GM23338 (cell line): Measurements from ENCODE around the gene SMARCC2. TPM values are rescaled to one million over a fixed set of nuclear protein-coding genes. Genes with fewer than 3 reads are reported as not detected.

Experiments
- ATAC-seq: fragments of 200-7000 bp; cut with Tn5 transposase; 3 replicates; pipeline ENCODE4 v1.9.1; 2020
- DNase-seq: peaks from one replicate; pipeline ENCODE4 v3.0.0-alpha.2; 2015; ENCODE audit warnings: low spot score
- H2AFZ ChIP-seq: fragments of 200-600 bp; sonication (generic); 2 replicates; pipeline ENCODE4 v1.8.0; 2016; ENCODE audit warnings: antibody characterized with exemption, mild to moderate bottlenecking, moderate library complexity
- H3F3A ChIP-seq: fragments of 200-600 bp; sonication (generic); replicated peaks from 2 replicates; pipeline ENCODE4 v1.8.0; 2017; ENCODE audit warnings: antibody characterized with exemption, mixed run types, low read depth
- H3K27ac ChIP-seq: fragments of 200-600 bp; sonication (generic); 2 replicates; pipeline ENCODE4 v1.6.1; 2016; ENCODE audit warnings: low read depth
- H3K27me3 ChIP-seq: fragments of 200-600 bp; sonication (generic); 2 replicates; pipeline ENCODE4 v1.8.0; 2016; ENCODE audit warnings: mild to moderate bottlenecking, mixed run types, moderate library complexity; ENCODE audit not compliant: insufficient read depth
- H3K36me3 ChIP-seq: fragments of 200-600 bp; sonication (generic); 2 replicates; pipeline ENCODE4 v1.8.0; 2016; ENCODE audit warnings: mild to moderate bottlenecking; ENCODE audit not compliant: insufficient read depth
- H3K4me1 ChIP-seq: fragments of 200-600 bp; sonication (generic); 2 replicates; pipeline ENCODE4 v1.8.0; 2016; ENCODE audit warnings: mild to moderate bottlenecking, moderate library complexity; ENCODE audit not compliant: insufficient read depth
- H3K4me2 ChIP-seq: fragments of 200-600 bp; sonication (generic); 2 replicates; pipeline ENCODE4 v1.7.1; 2017; ENCODE audit warnings: mixed run types
- H3K4me3 ChIP-seq: fragments of 200-600 bp; sonication (generic); 2 replicates; pipeline ENCODE4 v1.6.1; 2016; ENCODE audit warnings: mixed run types
- H3K79me2 ChIP-seq: fragments of 200-600 bp; sonication (generic); replicated peaks from 2 replicates; pipeline ENCODE4 v1.8.0; 2017; ENCODE audit warnings: mild to moderate bottlenecking; ENCODE audit not compliant: insufficient read depth
- H3K9me2 ChIP-seq: fragments of 200-600 bp; sonication (generic); 2 replicates; pipeline ENCODE4 v1.8.0; 2017; ENCODE audit not compliant: insufficient read depth
- H4K20me1 ChIP-seq: fragments of 200-600 bp; sonication (generic); replicated peaks from 2 replicates; pipeline ENCODE4 v1.8.0; 2017; ENCODE audit warnings: mild to moderate bottlenecking; ENCODE audit not compliant: insufficient read depth
- H3K27ac Mint-ChIP-seq: 2 replicates; pipeline ENCODE4 v1.8.0; 2020; ENCODE audit warnings: inconsistent platforms, mild to moderate bottlenecking, moderate library complexity, mixed read lengths
- H3K27me3 Mint-ChIP-seq: 3 replicates; pipeline ENCODE4 v1.8.0; 2022; ENCODE audit warnings: low read depth, mild to moderate bottlenecking, moderate library complexity, mixed read lengths, inconsistent platforms; ENCODE audit not compliant: insufficient read depth, poor library complexity
- H3K36me3 Mint-ChIP-seq: 3 replicates; pipeline ENCODE4 v1.8.0; 2021; ENCODE audit warnings: low read depth, mild to moderate bottlenecking, inconsistent platforms, moderate library complexity, mixed read lengths
- H3K4me1 Mint-ChIP-seq: 3 replicates; pipeline ENCODE4 v1.8.0; 2020; ENCODE audit warnings: mild to moderate bottlenecking, inconsistent platforms, mixed read lengths
- H3K4me3 Mint-ChIP-seq: 3 replicates; pipeline ENCODE4 v1.8.0; 2021; ENCODE audit warnings: moderate library complexity, mild to moderate bottlenecking, inconsistent platforms, mixed read lengths
- H3K9me3 Mint-ChIP-seq: 3 replicates; pipeline ENCODE4 v1.8.0; 2020; ENCODE audit warnings: moderate library complexity, mild to moderate bottlenecking, inconsistent platforms, mixed read lengths
- CREB1 ChIP-seq: fragments of 250-450 bp; sonication (Bioruptor Pico); IDR thresholded peaks from 2 replicates; pipeline ENCODE4 v1.5.0; 2020; ENCODE audit warnings: low read depth, mild to moderate bottlenecking, moderate library complexity
- CTCF ChIP-seq, 2 experiments: fragments of 200-600 bp in 1 of 2; sonication (generic) in 1 of 2; conservative IDR thresholded peaks; 2 replicates each; pipeline versions ENCODE4 v1.5.1 to v1.6.1; 2016 to 2017; ENCODE audit warnings: antibody characterized with exemption in 2 of 2, low read depth in 2 of 2, mild to moderate bottlenecking in 2 of 2, moderate library complexity in 1 of 2
- ETS1 ChIP-seq: IDR thresholded peaks from 2 replicates; pipeline ENCODE4 v1.6.1; 2016; ENCODE audit warnings: antibody characterized with exemption
- EZH2phosphoT487 ChIP-seq: fragments of 200-600 bp; sonication (generic); IDR thresholded peaks from one replicate; pipeline ENCODE4 v1.8.1; 2018; ENCODE audit warnings: antibody characterized with exemption; ENCODE audit not compliant: unreplicated experiment
- JUNB ChIP-seq: IDR thresholded peaks from one replicate; pipeline ENCODE4 v1.6.1; 2016; ENCODE audit warnings: antibody characterized with exemption; ENCODE audit not compliant: unreplicated experiment
- POLR2AphosphoS5 ChIP-seq: IDR thresholded peaks from 2 replicates; pipeline ENCODE4 v1.6.1; 2016; ENCODE audit warnings: antibody characterized with exemption, low read depth
- STAT1 ChIP-seq: IDR thresholded peaks from one replicate; pipeline ENCODE4 v1.6.1; 2016; ENCODE audit warnings: antibody characterized with exemption; ENCODE audit not compliant: unreplicated experiment
- ZNF114 ChIP-seq: fragments of 250-450 bp; sonication (Bioruptor Pico); IDR thresholded peaks from 2 replicates; pipeline ENCODE4 v1.5.0; 2020; ENCODE audit warnings: mild to moderate bottlenecking, moderate library complexity
- polyA plus RNA-seq: library from polyadenylated mRNA; unstranded; fragments of >200 nt; fragmentation: Nextera tagmentation; extraction: Ambion mirVana; gene quantifications from 2 replicates; pipeline ENCODE4 v1.2.1, GENCODE V29; 2016
- total RNA-seq: library from RNA; depleted of rRNA; stranded (reverse); fragments of >200 nt; shearing (Covaris generic); gene quantifications from 2 replicates; pipeline ENCODE4 v1.2.3, GENCODE V29; 2014
- TF ChIP-seq, protein P1 (sequence below): fragments of 250-450 bp; sonication (Bioruptor Pico); IDR thresholded peaks from 2 replicates; pipeline ENCODE4 v1.5.0; 2020; ENCODE audit warnings: mild to moderate bottlenecking, moderate library complexity

The SMARCC2 gene
- total and polyA plus RNA-seq, 2 experiments from 2014 or later = 40.4 to 68.3 TPM

DNA sequence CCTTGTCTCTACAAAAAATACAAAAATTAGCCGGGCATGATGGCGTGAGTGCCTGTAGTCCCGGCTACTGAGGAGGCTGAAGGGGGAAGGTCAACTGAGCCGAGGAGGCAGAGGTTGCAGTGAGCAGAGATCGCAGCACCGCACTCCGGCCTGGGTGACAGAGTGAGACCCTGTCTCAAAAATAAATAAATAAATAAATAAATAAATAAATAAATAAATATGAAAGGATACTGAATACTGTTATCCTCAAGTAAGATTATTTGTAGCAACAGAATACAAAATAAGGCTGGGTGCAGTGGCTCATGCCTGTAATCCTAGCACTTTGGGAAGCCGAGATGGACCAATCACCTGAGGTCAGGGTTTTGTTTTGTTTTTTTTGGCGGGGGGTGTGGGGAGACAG, 30.6 kb upstream of the SMARCC2 start:
- H3K4me1 ChIP-seq = peaks cover 26% of the 10 kb centered on the region
- peaks cover 48% of the 10 kb centered on the region for H3K79me2 ChIP-seq
- no peak for TF ChIP-seq POLR2AphosphoS5
- H3K4me3 ChIP-seq = no peak overlapping the region
- H3K27me3 Mint-ChIP-seq = peaks cover 5% of the 10 kb centered on the region
- peak overlapping the region; percentile 58 for H3K4me3 Mint-ChIP-seq
- peaks cover 11% of the 10 kb centered on the region for H4K20me1 ChIP-seq
- H3K36me3 Mint-ChIP-seq = peaks cover 37% of the 10 kb centered on the region
- H3K36me3 ChIP-seq = peaks cover 11% of the 10 kb centered on the region
- H3K27me3 ChIP-seq = no peaks in the 10 kb centered on the region
- ATAC-seq (no peak), DNase-seq (no peak)
- H3K4me1 Mint-ChIP-seq = peaks cover 26% of the 10 kb centered on the region
- H3K27ac Mint-ChIP-seq = no peak overlapping the region
- peaks cover 3% of the 10 kb centered on the region; the same call in 1 of the 3 replicates for H3K9me3 Mint-ChIP-seq
- no peaks in the 10 kb centered on the region for H3K9me2 ChIP-seq
- peak overlapping the region; percentile 98; the same call in 1 of the 2 replicates for H3K27ac ChIP-seq
- no peak overlapping the region for H2AFZ ChIP-seq
- H3K4me2 ChIP-seq = 0 out of 2 replicates have a peak overlapping the region, but pooled peaks have one; percentile 90
- peaks cover 20% of the 10 kb centered on the region; the same call in 1 of the 2 replicates for H3F3A ChIP-seq

GRCh38 chr12:56216461-56216860, 27.2 kb upstream of the SMARCC2 start:
- no peak overlapping the region for H3K4me2 ChIP-seq
- H3K27me3 ChIP-seq = no peaks in the 10 kb centered on the region
- peaks cover 18% of the 10 kb centered on the region for H4K20me1 ChIP-seq
- ATAC-seq (no peak), DNase-seq (no peak)
- Mint-ChIP-seq H3K4me1 (peaks cover 4% of the 10 kb centered on the region; the same call in 1 of the 3 replicates), H3K36me3 (peaks cover 69% of the 10 kb centered on the region), H3K9me3 (peaks cover 3% of the 10 kb centered on the region; the same call in 1 of the 3 replicates), H3K4me3 (no peak overlapping the region), H3K27ac (no peak overlapping the region; the same call in 1 of the 2 replicates), H3K27me3 (peaks cover under 1% of the 10 kb centered on the region)
- H3K4me1 ChIP-seq = peaks cover 10% of the 10 kb centered on the region; the same call in 1 of the 2 replicates
- H3K36me3 ChIP-seq = peaks cover 40% of the 10 kb centered on the region
- no peaks in the 10 kb centered on the region for H3K9me2 ChIP-seq
- peaks cover 21% of the 10 kb centered on the region for H3F3A ChIP-seq
- no peak overlapping the region for H3K4me3 ChIP-seq
- no peak overlapping the region for H2AFZ ChIP-seq
- peaks cover 48% of the 10 kb centered on the region for H3K79me2 ChIP-seq
- no peak overlapping the region for H3K27ac ChIP-seq
- TF ChIP-seq STAT1 (no peak), CREB1 (CRISPR knock-in tag) (no peak), ZNF114 (CRISPR knock-in tag) (no peak), EZH2phosphoT487 (no peak), JUNB (no peak), ETS1 (no peak), CTCF (conservative IDR thresholded peaks at IDR 0.05; ENCODE audit: low read depth in 2 of 2) (no peak)
- TF ChIP-seq, protein P1, sequence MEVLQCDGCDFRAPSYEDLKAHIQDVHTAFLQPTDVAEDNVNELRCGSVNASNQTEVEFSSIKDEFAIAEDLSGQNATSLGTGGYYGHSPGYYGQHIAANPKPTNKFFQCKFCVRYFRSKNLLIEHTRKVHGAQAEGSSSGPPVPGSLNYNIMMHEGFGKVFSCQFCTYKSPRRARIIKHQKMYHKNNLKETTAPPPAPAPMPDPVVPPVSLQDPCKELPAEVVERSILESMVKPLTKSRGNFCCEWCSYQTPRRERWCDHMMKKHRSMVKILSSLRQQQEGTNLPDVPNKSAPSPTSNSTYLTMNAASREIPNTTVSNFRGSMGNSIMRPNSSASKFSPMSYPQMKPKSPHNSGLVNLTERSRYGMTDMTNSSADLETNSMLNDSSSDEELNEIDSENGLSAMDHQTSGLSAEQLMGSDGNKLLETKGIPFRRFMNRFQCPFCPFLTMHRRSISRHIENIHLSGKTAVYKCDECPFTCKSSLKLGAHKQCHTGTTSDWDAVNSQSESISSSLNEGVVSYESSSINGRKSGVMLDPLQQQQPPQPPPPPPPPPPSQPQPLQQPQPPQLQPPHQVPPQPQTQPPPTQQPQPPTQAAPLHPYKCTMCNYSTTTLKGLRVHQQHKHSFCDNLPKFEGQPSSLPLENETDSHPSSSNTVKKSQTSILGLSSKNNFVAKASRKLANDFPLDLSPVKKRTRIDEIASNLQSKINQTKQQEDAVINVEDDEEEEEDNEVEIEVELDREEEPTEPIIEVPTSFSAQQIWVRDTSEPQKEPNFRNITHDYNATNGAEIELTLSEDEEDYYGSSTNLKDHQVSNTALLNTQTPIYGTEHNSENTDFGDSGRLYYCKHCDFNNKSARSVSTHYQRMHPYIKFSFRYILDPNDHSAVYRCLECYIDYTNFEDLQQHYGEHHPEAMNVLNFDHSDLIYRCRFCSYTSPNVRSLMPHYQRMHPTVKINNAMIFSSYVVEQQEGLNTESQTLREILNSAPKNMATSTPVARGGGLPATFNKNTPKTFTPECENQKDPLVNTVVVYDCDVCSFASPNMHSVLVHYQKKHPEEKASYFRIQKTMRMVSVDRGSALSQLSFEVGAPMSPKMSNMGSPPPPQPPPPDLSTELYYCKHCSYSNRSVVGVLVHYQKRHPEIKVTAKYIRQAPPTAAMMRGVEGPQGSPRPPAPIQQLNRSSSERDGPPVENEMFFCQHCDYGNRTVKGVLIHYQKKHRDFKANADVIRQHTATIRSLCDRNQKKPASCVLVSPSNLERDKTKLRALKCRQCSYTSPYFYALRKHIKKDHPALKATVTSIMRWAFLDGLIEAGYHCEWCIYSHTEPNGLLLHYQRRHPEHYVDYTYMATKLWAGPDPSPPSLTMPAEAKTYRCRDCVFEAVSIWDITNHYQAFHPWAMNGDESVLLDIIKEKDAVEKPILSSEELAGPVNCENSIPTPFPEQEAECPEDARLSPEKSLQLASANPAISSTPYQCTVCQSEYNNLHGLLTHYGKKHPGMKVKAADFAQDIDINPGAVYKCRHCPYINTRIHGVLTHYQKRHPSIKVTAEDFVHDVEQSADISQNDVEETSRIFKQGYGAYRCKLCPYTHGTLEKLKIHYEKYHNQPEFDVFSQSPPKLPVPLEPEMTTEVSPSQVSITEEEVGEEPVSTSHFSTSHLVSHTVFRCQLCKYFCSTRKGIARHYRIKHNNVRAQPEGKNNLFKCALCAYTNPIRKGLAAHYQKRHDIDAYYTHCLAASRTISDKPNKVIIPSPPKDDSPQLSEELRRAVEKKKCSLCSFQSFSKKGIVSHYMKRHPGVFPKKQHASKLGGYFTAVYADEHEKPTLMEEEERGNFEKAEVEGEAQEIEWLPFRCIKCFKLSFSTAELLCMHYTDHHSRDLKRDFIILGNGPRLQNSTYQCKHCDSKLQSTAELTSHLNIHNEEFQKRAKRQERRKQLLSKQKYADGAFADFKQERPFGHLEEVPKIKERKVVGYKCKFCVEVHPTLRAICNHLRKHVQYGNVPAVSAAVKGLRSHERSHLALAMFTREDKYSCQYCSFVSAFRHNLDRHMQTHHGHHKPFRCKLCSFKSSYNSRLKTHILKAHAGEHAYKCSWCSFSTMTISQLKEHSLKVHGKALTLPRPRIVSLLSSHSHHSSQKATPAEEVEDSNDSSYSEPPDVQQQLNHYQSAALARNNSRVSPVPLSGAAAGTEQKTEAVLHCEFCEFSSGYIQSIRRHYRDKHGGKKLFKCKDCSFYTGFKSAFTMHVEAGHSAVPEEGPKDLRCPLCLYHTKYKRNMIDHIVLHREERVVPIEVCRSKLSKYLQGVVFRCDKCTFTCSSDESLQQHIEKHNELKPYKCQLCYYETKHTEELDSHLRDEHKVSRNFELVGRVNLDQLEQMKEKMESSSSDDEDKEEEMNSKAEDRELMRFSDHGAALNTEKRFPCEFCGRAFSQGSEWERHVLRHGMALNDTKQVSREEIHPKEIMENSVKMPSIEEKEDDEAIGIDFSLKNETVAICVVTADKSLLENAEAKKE (CRISPR knock-in tag) = no peak
